NCI-H2029 (cell line): ENCODE results near the gene DLX1.

ENCODE experiments used
- DNase-seq: peaks from one replicate; lab custom pipeline; 2025; lab: John Stamatoyannopoulos, UW

DLX1 gene

DNA sequence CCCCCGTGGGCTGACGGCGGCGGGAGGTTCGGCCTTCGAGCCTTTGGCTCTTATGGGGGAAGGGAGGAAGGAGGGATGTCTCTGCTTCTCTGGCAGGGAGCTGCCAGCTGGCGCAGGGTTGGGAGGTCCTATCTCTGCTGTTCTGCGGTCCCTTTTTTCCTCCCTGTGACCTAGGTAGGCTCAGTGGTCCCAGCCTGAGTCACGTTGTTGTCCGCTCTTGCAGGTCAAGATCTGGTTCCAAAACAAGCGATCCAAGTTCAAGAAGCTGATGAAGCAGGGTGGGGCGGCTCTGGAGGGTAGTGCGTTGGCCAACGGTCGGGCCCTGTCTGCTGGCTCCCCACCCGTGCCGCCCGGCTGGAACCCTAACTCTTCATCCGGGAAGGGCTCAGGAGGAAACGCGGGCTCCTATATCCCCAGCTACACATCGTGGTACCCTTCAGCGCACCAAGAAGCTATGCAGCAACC, 2.5 kb downstream of the DLX1 start:
- no peak for DNase-seq

DNA sequence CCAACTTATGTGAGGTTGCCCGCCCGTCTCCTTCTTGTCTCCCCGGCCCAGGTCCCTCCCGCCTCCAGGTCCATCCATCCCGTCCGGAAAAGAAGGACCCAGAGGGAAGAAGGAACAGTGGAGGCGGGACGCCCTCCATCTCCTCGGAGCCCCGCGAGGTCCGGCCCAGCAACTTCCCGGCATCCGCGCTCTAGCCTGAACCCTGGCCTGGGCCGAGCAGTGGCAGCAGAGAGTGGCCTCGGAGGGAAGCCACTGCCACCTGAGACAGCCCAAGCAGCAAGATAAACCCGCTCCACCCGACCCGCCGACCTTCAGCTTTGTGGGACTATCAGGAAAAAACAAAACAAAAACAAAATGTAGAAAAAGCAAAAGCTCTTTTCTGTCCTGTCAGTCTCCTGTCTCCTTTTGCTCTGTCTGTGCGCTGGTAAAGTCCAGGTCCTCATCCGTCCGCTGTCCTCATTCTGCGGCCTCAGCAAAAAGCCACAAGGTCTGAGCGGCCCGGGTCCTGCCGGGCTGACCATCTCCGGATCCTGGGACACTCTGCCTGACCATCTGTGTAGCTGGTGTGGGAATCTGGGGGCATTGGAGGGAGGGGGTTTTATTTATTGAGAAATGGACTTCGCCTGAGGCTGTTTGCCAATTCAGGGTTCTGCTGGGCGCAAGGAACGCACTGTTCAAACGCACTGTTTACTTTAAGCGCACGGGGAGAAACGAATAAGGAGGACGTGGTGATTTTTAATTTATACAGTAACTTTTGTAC, 3.1 kb downstream of the DLX1 start:
- DNase-seq, result no peak

DNA sequence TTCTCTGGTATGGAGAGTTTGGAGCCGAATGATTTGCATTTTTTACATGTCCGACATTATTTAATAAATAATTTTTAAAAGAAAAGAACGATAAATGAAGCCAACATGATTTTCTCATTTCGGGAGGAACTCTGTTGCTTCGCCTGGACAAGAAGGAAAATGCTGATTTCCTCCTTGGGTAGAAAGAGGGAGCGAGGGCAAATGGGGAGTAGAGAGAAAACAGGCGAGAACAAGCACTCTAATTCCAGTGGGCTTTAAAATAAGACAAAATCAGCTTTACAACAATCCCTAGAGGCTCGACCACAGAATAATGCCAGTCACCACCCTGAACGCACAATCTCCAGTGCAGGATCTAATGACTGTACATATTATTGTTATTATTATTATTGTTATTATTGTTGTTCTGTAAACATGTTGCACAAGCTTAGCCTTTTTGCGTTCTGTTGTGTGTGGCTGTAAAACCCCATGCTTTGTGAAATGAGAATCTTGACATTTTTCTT, 3.7 kb downstream of the DLX1 start:
- no peak for DNase-seq

DNA sequence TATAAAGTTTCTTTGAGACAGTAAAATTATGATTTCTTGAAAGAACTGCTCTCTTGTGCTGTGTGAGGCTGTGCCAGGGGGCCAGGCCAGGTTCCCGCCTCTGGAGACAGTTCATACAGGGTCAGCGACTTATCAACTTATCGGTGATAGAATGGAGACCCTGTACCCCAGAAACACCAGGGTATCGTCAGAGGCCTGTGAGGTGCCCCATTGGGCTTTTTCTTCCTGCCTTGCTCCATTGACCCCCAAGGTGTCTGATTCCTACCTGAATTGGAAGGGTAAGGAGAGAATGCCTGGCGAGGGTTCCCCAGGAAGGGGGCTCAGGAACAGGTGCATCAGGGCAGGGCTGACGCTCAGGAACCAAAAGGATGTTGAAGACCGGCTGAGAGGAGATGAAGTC, 4.3 kb downstream of the DLX1 start:
- no peak for DNase-seq

DNA sequence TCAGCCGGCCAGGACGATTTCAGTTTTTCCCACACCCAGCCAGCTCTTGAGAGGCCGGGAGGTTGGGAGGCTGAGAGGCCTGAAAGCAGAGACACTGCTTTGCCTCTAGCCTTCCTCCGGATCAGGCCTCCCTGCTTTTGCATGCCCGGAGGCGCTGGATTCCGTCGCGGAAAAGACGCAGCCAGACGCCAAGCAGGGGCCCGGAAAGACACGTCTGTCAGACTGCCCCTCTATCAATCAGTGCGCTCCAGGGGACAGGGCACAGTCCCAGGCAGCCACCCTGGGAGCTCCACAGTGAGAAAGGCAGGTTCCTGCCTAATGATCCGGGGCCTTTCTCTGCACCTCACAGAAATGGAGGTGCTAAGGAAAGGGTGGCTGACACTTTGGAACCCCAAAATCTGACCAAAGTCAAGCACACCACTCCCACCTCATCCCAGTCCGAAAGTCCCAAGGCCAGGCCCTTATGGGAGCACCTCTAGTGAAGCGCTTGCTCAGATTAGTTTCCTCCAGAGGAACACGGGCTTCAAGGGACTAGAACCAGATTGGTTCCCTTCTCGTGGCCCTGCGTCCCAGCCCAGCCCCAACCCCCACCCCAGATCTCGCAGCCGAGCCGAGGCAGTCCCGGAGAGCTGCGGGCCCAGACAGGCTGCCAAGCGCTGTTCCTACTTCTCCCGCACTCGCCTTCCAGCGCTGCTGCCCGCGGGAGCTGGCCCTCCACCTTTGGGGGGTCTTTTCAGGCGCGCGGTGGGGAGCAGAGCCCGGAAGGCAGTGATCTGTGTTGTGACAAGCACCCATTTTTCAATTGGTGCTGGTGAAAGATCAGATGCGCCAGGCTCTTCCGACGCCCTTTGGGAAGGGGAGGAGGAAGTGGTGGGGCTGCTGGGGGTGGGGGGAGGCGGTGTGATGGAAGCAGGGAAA, 5.0 kb downstream of the DLX1 start:
- no peak for DNase-seq

DNA sequence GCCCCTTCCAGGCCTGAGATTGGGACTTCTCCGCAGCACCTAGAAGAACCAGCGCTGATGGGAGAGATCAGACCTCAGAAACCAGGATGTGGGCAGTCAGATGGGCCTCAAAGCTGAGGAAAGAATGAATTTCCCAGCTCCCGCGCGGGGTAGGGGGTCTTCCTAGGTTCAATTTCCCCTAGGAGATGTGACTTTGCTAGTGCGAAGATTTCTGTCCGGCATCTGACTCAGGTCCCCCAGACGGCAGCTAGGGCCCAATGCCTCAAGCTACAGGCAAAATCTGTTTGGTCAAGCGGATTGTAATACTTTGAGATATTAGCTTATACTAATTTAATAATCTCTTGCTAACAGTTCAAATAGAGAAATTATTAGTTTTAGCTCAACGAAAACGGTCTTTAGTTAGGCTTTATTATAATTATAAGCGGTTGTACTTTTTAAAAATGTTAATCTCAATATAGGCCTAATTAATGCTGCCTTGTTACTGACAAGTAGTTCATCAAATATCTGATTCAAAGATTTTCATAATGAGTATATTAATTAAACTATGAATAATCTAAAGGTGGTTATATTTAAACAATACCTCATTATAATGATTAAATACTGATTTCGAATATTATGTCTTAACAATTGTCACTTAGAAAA, 5.8 kb downstream of the DLX1 start:
- DNase-seq, result no peak

DNA sequence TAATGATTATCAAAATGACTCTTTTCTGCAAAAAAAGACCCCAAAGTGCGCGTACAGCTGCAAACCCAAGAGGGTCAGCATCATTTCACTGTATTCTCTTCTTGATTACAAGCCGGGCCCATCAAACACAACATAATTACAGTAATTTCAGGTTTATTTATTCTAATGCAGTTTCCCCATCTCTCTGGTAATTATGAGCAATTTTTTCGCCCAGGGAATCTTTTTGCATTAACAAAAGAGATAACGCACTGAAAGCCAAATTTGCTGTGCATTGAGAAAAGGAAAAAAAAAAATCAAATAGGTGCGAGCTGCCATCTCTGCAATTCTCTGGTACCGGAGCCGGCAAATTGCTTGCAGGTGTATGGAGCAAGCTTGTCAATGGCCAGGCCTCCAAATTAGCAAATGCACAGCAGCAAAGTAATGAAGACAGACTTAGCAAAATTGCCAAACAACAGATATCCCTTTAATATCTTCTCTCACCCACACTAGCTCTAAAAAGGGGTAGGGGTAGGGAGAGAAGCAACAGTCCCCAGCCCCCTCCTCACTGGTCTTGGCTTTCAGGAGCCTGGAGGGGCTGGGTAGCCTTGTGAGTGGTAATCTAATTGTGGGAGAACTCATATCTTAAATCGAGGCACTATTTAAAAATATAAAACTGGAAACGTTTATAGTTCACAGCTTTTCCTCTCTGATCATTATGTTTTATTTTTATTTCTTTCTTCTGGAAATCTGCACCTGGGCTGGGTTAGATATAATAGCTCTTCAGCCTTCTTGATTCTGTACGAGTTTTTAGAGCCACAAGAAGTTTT, 6.7 kb downstream of the DLX1 start:
- no peak for DNase-seq

DNA sequence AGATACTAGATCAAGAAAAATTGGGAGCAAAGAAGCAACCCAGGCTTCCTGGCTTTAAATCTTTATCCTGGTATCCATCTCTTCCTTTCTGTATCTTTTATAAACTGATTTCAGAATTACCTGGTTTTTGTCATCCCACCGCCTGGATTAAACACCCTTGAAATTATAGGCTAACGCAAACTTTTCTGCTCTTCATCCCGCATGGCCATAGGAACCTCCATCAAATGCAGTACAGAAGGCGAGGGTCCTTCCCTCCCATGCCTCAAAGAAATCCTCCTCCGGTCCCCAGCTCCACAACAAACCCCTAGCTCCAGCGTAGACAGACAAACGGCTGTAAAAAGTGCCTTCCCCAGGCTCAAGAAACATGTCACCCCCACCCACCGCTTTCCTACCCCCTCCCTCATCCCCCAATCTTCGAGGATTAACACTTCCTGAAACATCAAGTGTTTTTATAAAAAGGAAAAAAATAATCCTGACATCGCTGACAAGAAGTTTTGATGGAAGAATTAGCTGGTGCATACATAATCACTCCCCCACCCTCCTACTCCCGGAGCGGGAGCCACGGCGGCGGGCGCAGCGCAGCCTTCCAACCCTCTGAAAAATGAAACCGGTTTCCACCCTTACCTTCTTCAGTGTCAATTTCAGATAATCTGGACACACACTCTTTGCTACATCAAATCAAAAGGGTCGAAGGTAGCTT, 7.6 kb downstream of the DLX1 start:
- no peak for DNase-seq

DNA sequence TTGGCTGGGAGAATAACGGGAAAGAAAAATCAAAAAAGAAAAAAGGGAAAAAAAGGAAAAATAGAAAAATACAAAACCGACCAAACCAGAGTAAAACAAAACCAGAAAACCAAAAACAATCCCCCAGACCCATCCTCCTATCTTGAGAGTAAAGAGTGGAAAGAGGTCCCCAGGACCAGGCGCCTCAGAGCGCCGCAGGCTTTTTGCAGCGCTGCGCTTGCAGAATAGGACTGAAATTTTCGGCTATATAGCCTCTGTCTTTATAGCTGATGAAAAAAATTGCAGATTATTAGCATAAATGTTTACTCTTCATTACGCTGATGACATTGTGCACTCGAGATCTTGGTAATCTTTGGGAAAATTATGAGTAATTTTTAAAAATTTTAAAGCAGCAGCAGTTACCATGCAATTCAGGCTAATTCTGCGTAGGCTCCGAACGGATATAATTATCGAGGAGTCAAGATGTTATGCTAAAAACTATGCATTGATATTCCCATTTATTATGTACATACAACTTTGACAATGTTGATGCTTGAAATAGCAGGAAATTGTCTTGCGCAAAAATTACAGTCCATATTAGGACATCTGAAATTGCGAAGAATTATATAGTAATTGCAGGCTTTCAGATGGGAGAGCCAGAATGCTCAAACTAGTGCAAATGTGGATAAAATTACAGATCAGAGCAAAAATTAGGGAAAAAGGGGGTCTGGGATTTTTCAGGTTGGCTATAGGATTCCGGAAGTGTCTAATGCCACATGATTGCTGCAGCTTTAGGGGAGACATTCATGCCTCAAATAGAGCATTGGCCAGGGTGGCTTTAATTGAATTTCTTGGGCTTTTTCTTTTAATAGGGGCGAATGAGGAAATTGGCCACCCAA, 8.3 kb downstream of the DLX1 start:
- no peak for DNase-seq

DNA sequence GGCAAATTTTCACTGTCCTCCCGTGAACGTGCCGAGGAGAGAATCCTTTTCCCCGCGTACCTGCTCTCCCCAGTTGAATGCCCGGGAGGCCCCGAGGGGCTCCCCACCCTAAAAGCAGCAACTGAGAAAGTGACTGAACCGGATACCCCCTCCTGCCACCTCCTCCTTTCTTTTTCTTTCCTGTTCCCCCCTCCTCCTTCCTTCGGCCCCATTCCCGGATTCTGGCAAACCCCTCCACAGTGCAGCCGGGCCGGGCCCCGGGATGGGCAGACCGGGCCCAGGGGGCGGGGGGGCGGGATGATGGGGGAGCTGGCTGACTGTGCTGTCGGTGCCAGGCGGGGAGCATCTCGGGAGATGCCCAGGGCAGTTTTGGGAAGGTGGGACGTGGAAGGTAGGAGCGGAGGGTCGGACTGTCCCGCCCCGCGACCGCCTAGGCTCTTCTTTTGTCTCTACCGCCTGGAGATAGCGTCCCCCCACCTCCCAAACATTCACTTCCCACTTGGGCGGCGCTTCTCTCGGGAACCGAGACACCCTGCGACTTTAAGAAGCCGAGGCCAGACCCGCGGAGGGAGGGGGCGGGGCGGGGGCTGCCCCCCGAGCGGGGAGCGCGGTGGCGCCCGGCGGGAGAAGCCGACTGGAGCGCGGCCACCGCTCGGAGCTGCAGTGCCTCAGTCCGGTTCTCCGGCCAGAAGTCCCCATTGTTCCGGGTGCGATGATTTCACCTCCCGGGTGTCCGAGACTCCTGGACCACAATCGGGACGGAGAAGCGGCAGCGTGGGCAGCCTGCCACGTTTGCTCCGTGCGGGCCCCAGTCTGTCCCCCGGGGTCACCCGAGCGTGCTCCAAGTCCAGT, 9.2 kb downstream of the DLX1 start:
- no peak for DNase-seq

DNA sequence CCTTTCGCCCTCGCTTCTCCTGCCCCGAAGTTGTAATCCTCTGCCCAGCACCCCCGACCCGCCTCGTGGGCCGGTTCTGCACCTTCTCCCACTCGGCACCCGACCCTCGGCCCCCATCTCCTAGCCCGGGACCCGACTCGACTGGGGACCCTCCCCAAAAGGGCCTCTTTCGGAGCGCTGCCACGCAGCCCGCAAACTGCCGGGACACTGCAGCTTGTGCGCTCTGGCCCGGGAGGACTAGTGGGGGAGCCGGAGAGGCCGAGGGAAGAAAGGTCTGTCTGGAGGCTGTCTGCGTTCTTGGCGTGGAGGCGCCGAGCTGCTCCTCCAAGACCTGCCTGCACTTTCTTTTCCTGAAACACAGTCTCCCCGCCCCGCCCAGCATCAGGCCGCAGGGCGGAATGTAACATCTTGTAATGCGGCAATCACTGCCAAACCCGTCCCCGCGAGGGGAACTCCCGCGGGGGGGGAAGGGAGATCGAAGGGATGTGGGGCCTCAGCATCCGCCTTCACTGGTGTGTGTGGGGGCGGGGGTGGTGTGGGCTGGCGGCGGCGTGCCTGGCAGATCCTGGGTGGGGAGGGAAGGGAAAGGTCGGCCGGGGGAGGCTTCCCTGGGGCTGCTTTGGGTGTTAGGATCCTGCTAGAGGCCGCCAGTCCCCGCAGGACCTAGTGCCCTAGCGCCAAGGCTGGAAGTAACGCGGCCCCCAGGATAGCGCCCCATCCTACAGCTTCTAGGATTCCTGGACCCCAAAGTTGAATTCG, 10.0 kb downstream of the DLX1 start:
- DNase-seq, result no peak

DNA sequence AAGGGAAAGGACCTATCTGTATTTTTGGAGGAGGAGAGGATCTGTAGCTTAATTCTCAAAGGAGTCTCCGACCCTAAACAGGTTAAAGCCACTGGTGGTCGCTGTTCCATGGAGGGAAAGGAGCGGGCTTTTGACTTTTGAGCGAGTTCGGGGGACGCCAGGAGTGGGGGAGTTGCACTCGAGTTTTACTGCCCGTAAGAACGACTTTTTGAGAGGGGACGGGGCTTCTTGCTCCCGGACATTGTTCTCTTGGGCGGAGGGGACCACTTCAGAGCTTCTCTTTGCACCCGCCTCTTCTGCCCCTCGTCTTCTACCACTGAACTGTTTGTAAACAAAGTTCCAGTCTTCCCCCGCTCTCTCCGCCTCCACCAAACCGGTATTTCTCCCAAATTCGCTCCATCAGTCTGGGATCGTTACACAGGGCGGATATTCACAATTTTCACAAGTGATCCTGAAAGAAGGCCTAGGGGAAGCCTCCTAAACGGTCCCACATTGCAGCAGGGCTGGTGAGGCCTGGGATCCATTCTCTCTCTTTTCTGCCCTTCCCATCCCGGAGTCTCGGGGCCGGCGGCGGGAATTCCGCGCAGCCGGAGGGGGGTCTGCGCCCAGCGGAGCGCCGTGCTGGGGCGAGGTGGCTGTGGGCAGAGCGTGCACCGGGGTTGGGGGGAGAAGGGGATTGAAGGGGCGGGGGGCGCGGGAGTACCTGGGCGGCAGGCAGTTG, 10.8 kb downstream of the DLX1 start:
- no peak for DNase-seq

DNA sequence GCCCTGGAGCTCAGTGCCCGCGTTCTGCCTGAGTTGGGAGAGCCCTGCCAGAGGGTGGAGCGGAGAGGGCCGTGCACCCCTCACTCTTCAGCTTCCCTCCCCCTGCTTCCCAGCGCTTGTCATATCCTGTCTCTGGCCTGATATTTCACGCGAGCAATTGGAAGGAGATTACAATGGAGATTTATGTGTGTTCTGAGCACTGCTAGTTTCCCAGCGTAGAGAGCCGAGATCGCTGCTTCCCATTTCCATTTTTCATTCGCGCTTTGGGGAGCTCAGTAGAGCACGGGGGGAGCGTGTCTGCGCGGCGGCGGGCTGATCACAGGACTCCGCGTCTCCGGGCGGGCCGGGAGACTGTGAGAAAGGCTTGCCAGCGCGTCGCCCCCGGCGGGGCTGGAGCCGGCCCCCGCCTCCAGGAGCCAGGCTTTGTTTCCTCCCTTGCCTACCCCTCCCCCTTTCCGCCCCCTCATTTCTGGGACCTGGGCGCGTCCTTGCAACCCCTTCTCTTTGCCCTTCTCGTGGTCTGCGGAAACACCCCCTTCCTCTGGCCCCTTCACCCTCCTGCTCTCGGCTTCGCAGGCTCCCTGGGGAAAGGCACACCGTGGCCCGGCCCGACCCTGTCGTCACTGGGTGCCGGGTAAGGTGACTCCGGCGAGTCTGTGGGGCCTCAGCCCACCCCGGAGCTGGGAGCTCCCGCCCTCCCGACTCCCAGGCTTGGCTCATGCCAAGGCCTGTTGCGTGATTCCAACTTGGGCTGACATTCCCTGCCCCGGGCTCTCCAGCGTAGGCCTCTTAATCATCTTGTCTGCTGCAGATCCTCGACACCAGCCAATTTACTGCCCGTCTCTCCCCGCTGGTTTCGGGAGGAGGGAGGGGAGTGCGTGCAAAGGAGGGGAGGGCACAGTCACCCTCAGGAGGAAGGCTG, 11.6 kb downstream of the DLX1 start:
- DNase-seq, result no peak

DNA sequence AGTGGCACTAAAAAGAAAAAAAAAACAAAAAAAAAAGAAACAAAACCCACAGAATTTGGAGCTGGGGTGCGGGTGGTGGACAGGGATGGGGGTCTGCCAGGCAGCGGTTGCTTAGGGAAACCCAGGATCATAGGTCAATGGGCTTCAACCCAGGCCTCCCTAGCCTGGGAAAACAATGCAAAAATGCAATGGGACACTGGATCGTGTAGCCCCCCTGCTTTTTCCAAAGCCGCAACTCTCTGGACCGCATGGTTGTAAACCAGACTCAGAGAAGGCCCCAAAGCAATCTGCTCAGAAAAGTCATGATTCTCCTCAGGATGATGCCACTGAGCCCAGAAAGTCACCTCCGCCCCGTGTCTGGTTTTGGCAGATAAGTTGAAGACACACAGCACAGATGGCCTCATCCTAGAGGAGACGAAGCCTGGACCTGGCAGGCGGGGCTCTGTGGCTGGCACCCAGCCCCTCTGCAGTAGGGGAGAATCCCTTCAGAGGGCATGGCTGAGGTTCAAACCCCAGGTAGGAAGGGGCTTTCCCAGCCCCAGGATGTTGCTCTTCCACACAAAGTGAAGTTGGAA, 12.3 kb downstream of the DLX1 start:
- no peak for DNase-seq

DNA sequence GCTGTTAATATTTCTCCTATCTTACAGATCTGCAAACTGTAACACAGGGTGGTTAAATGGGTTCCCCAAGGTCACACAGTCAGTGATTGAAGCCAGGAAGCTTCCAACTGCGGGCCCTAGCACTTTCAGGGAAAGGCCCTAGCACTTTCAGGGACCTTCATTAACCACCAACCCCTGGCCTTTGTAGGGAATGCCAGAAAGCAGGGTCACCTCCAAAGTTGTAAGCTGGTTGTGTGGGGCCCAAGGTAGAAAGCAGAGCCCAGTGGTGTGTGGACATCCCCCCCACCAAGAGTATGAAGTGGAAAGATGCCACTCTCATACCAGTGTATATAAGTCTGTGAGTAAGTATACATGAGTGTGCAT, 13.0 kb downstream of the DLX1 start:
- DNase-seq, result no peak
